GM12892 (cell line): ENCODE measurements around the gene SMOC2.

Experiments
- POLR2A ChIP-seq: IDR thresholded peaks from 2 replicates; pipeline ENCODE4 v1.6.1; 2011; ENCODE audit warnings: low read depth, low read length, control low read depth
- POLR2AphosphoS5 ChIP-seq: IDR thresholded peaks from 2 replicates; pipeline ENCODE4 v1.6.1; 2011; ENCODE audit warnings: low read depth, low read length, control low read depth
- TAF1 ChIP-seq: IDR thresholded peaks from 2 replicates; pipeline ENCODE4 v1.6.1; 2011; ENCODE audit warnings: low read depth, mild to moderate bottlenecking, control low read depth, low read length, borderline replicate concordance

GRCh38 chr6:168555618-168556273 is 114.8 kb downstream of the SMOC2 start:
- TF ChIP-seq POLR2A (no peak), POLR2AphosphoS5 (no peak), TAF1 (no peak)
